ENCODE results near the gene TLR6. TPM values are rescaled to one million over a fixed set of nuclear protein-coding genes. Genes with fewer than 3 reads are reported as not detected.

The TLR6 gene
- total RNA-seq, 1 donor from 2014 or later: 12.4 TPM

DNA sequence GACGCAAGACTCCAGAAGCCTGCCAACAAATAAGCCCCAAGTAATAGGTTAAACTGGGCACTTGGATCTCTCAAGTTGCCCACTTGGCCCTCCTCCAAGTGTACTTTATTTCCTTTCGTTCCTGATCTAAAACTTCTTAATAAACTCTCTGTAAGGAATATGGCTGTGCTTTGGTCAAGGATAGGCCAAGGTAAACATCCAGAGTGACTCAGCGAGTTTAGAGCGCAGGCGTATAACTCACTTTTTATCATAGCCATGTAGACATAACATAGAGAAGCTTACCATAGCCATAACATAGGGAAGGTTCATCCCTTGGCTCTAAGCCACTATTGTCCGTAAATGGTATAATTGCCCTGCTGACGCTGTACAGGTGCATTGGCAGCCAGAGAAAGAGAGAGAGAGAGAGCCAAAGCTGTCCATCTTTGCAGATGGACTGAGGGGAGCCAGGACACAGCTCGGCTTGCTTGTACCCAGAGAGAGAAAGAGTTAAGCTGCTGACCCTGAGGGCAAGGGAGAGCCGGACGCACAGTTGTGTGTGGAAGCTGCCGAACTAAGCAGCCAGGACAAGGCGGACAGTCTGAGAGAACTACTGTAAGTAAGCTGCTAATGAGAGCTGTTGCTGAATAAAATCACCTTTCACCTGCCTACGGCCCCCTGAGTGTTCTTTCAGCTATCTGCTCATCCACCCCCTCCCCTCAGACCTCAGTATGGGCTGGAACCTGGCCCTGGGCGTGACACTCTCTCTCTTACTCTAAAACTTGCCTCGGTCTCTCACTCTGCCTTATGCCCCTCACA lies 53.9 kb downstream of the TLR6 start:
- Histone ChIP-seq H3K27ac (no peak overlapping the region), H3K36me3 (peaks cover 30% of the 10 kb centered on the region), H3K4me1 (peaks cover 15% of the 10 kb centered on the region), H3K4me3 (peak overlapping the region; percentile 51), H3K27me3 (ENCODE audit: low read depth) (no peaks in the 10 kb centered on the region), H3K9me3 (no peaks in the 10 kb centered on the region)
- DNase-seq (no peak), ATAC-seq (no peak)
- TF ChIP-seq, protein P1, sequence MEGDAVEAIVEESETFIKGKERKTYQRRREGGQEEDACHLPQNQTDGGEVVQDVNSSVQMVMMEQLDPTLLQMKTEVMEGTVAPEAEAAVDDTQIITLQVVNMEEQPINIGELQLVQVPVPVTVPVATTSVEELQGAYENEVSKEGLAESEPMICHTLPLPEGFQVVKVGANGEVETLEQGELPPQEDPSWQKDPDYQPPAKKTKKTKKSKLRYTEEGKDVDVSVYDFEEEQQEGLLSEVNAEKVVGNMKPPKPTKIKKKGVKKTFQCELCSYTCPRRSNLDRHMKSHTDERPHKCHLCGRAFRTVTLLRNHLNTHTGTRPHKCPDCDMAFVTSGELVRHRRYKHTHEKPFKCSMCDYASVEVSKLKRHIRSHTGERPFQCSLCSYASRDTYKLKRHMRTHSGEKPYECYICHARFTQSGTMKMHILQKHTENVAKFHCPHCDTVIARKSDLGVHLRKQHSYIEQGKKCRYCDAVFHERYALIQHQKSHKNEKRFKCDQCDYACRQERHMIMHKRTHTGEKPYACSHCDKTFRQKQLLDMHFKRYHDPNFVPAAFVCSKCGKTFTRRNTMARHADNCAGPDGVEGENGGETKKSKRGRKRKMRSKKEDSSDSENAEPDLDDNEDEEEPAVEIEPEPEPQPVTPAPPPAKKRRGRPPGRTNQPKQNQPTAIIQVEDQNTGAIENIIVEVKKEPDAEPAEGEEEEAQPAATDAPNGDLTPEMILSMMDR (IDR thresholded peaks at IDR 0.05): no peak
- intact Hi-C loops (cut with DNase I): no loop called here

DNA sequence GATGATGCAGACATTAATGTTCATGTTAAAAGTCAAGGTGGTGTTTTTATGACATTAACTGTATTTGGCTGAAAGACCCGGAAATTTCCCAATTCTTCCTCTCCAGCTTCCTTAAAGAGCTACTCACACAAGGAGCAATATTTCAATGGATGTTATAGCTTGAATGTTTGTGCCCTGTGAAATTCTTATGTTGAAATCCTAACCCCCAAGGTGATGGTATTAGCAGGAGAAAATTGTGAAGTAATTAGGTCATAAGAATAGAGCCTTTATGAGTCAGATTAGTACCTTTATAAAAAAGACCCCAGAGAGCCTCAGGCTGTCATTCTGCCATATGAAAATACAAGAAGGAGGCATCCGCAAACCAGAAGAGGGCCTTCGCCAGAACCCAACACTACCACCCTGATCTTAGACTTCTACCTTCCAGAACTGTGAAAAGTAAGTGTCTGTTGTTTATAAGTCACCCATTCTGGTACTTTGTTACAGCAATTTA lies 55.6 kb downstream of the TLR6 start:
- H3K4me3 ChIP-seq: no peak overlapping the region
- TF ChIP-seq, protein P1 (IDR thresholded peaks at IDR 0.05): no peak
- H3K9me3 ChIP-seq: no peaks in the 10 kb centered on the region
- H3K27me3 ChIP-seq (ENCODE audit: low read depth): no peaks in the 10 kb centered on the region
- peaks cover 13% of the 10 kb centered on the region for H3K4me1 ChIP-seq
- peaks cover 30% of the 10 kb centered on the region for H3K36me3 ChIP-seq
- intact Hi-C loops (cut with DNase I): no loop called here
- ATAC-seq (no peak), DNase-seq (no peak)
- H3K27ac ChIP-seq: no peak overlapping the region

DNA sequence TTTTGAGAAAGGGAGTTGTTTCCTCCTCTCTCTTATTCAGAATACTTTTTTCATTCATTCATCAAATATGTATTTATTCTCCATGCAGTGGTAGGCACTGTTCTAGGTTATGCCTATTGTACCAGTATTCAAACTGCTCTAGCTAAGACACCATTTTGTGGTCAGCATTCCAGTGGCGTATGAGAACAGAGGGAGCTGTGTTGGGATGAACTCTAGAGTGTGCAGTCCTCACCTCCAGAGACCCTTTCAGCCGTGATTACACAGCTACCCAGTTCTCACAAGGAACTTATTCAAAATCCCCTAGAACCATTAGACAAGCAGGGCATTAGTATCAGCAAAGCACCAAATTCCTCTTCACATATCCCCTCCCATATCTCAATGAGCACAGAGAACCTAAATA lies 56.3 kb downstream of the TLR6 start:
- no peak overlapping the region for H3K4me3 ChIP-seq
- DNase-seq (no peak), ATAC-seq (no peak)
- no peaks in the 10 kb centered on the region for H3K27me3 ChIP-seq (ENCODE audit: low read depth)
- H3K36me3 ChIP-seq: peaks cover 30% of the 10 kb centered on the region
- TF ChIP-seq, protein P1 (IDR thresholded peaks at IDR 0.05): no peak
- intact Hi-C loops (cut with DNase I): no loop called here
- H3K4me1 ChIP-seq: peaks cover 6% of the 10 kb centered on the region
- no peaks in the 10 kb centered on the region for H3K9me3 ChIP-seq
- H3K27ac ChIP-seq: no peak overlapping the region

DNA sequence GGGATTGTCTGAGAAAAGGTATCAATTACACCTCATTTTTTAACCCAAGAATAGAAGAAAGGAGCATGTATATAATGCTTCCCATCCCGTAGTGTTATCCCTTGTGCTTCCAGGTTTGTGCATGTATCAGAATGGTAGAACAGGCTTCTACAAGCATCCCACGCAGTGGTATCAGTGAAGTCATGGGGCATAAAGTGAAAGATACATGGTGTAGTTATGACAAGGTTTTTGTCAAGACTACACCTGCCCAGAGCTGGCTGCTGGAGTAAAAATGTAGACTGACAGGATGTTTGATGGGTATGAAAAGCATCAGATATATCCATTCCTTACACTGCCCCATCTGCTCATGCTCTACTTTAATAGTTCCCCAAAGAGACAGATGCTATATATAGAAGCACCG lies 61.5 kb downstream of the TLR6 start:
- DNase-seq (no peak), ATAC-seq (no peak)
- no peaks in the 10 kb centered on the region for H3K9me3 ChIP-seq
- no peak overlapping the region for H3K4me3 ChIP-seq
- no peaks in the 10 kb centered on the region for H3K27me3 ChIP-seq (ENCODE audit: low read depth)
- no peaks in the 10 kb centered on the region for H3K4me1 ChIP-seq
- H3K36me3 ChIP-seq: peaks cover 23% of the 10 kb centered on the region
- no peak overlapping the region for H3K27ac ChIP-seq
- TF ChIP-seq, protein P1 (IDR thresholded peaks at IDR 0.05): no peak
- intact Hi-C loops (cut with DNase I): no loop called here

DNA sequence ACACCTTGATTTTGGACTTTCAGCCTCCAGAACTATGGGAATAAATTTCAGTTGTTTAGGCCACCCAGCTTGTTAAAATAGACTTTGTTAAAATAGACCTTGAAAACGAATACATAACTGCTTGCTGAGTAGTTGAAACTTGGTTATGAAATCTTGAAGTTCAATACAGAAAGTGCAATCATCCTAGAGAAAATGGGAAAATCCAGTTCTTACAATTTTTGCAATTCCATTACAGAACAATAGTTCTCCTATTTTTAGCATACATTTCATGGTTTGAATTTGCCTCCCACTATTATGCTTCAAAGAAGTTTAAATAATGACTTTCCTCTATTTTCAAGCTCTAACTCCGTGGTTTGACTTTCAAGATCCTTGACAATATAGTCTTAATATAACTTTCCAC lies 62.6 kb downstream of the TLR6 start:
- ATAC-seq (no peak), DNase-seq (no peak)
- Histone ChIP-seq H3K9me3 (no peaks in the 10 kb centered on the region), H3K4me3 (no peak overlapping the region), H3K36me3 (peaks cover 13% of the 10 kb centered on the region), H3K27ac (no peak overlapping the region), H3K27me3 (ENCODE audit: low read depth) (no peaks in the 10 kb centered on the region), H3K4me1 (no peaks in the 10 kb centered on the region)
- intact Hi-C loops (cut with DNase I): no loop called here
- TF ChIP-seq, protein P1 (IDR thresholded peaks at IDR 0.05): no peak
